ENCODE results near the gene FBP2. TPM values are rescaled to one million over a fixed set of nuclear protein-coding genes. Genes with fewer than 3 reads are reported as not detected.

Gene FBP2
- total and polyA plus RNA-seq, 2 experiments from 2014 or later = 0.20 to 0.30 TPM

- Histone ChIP-seq H4K20me1 (ENCODE audit: insufficient read depth, poor library complexity, severe bottlenecking) (no peaks in the 10 kb centered on the region), H2AFZ (no peak overlapping the region), H3K9me3 (ENCODE audit: low read depth) (no peaks in the 10 kb centered on the region), H3K36me3 (replicated peaks; ENCODE audit: insufficient read depth, low read depth) (no peaks in the 10 kb centered on the region), H3K27ac (no peak overlapping the region), H3K4me2 (no peak overlapping the region), H3K79me2 (peaks cover 42% of the 10 kb centered on the region), H3K4me3 (no peak overlapping the region), H3K9me2 (replicated peaks; ENCODE audit: insufficient read depth) (no peaks in the 10 kb centered on the region), H3K4me1 (ENCODE audit: insufficient read depth) (no peaks in the 10 kb centered on the region), H3K27me3 (no peaks in the 10 kb centered on the region)
- TF ChIP-seq CTCF (IDR thresholded peaks at IDR 0.05; ENCODE audit: poor library complexity) (no peak), EZH2 (IDR thresholded peaks at IDR 0.05; ENCODE audit: borderline replicate concordance) (no peak), EZH2phosphoT487 (IDR thresholded peaks at IDR 0.05; ENCODE audit: low read depth, severe bottlenecking, unreplicated experiment) (no peak)
- DNase-seq (ENCODE audit: low spot score) = no peak
- 94% methylated on average over 1 of the region's 1 CpG for WGBS (ENCODE audit: low lambda C conversion rate, missing lambda C conversion rate)
Measured at GRCh38 chr9:94526271-94526670, 67.4 kb downstream of the FBP2 start.

GRCh38 chr9:94525396-94526035 is 68.1 kb downstream of the FBP2 start:
- H3K79me2 ChIP-seq = peaks cover 37% of the 10 kb centered on the region
- TF ChIP-seq EZH2phosphoT487 (IDR thresholded peaks at IDR 0.05; ENCODE audit: low read depth, severe bottlenecking, unreplicated experiment) = no peak
- no peak for TF ChIP-seq CTCF (IDR thresholded peaks at IDR 0.05; ENCODE audit: poor library complexity)
- TF ChIP-seq EZH2 (IDR thresholded peaks at IDR 0.05; ENCODE audit: borderline replicate concordance) = no peak
- H3K9me3 ChIP-seq (ENCODE audit: low read depth) = no peaks in the 10 kb centered on the region
- WGBS (ENCODE audit: low lambda C conversion rate, missing lambda C conversion rate) = 99% methylated on average over 7 of the region's 7 CpGs
- no peaks in the 10 kb centered on the region for H3K36me3 ChIP-seq (replicated peaks; ENCODE audit: insufficient read depth, low read depth)
- no peaks in the 10 kb centered on the region for H4K20me1 ChIP-seq (ENCODE audit: insufficient read depth, poor library complexity, severe bottlenecking)
- no peak overlapping the region for H3K4me3 ChIP-seq
- H3K9me2 ChIP-seq (replicated peaks; ENCODE audit: insufficient read depth) = no peaks in the 10 kb centered on the region
- no peak overlapping the region for H2AFZ ChIP-seq
- no peak for DNase-seq (ENCODE audit: low spot score)
- H3K4me2 ChIP-seq = no peak overlapping the region
- no peaks in the 10 kb centered on the region for H3K27me3 ChIP-seq
- H3K27ac ChIP-seq = no peak overlapping the region
- H3K4me1 ChIP-seq (ENCODE audit: insufficient read depth) = no peaks in the 10 kb centered on the region

- no peak for TF ChIP-seq EZH2phosphoT487 (IDR thresholded peaks at IDR 0.05; ENCODE audit: low read depth, severe bottlenecking, unreplicated experiment)
- TF ChIP-seq CTCF (IDR thresholded peaks at IDR 0.05; ENCODE audit: poor library complexity) = no peak
- no peak for TF ChIP-seq EZH2 (IDR thresholded peaks at IDR 0.05; ENCODE audit: borderline replicate concordance)
- no peak overlapping the region for H3K4me2 ChIP-seq
- WGBS (ENCODE audit: low lambda C conversion rate, missing lambda C conversion rate) = 90% methylated on average over 3 of the region's 4 CpGs
Measured at GRCh38 chr9:94517254-94517653, 76.4 kb downstream of the FBP2 start.

More at GRCh38 chr9:94517254-94517653, 76.4 kb downstream of the FBP2 start:
- no peaks in the 10 kb centered on the region for H3K9me3 ChIP-seq (ENCODE audit: low read depth)
- peaks cover 22% of the 10 kb centered on the region for H3K79me2 ChIP-seq
- no peak for DNase-seq (ENCODE audit: low spot score)
- H3K4me1 ChIP-seq (ENCODE audit: insufficient read depth) = no peaks in the 10 kb centered on the region
- peaks cover 5% of the 10 kb centered on the region for H4K20me1 ChIP-seq (ENCODE audit: insufficient read depth, poor library complexity, severe bottlenecking)
- no peak overlapping the region for H2AFZ ChIP-seq
- H3K4me3 ChIP-seq = no peak overlapping the region
- no peaks in the 10 kb centered on the region for H3K9me2 ChIP-seq (replicated peaks; ENCODE audit: insufficient read depth)
- H3K27ac ChIP-seq = no peak overlapping the region
- H3K36me3 ChIP-seq (replicated peaks; ENCODE audit: insufficient read depth, low read depth) = no peaks in the 10 kb centered on the region
- H3K27me3 ChIP-seq = no peaks in the 10 kb centered on the region

Measured in hepatocyte (in vitro differentiated cells).